ENCODE data around the gene ZBTB7C.

Gene ZBTB7C

DNA sequence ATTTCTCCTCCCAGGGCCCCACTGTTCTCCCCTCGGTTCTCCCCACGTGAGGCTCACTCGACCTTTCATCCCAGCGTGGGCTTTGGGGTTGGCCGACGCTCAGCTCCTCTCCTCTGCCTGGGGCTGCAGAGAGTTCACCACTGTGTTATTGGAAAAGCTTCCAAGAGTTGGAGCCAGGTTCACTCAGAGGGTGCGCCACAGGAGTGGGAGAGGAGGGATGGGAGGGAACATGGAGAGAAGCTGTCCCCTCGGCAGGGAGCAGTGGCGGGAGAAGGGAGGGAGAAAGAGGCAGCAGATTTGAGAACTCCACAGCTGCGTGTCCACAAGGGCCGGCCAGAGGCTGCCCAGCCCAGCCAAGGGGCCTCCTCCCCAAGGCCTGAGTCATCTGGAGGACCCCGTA is 281.6 kb downstream of the ZBTB7C start:
- Histone ChIP-seq H3K36me3 (ENCODE audit: control insufficient read depth, insufficient read depth, low read length) (no peaks in the 10 kb centered on the region), H3K9me3 (ENCODE audit: control insufficient read depth, low read length) (no peaks in the 10 kb centered on the region), H3K27ac (ENCODE audit: low read depth, low read length, severe bottlenecking) (no peak overlapping the region), H3K4me1 (ENCODE audit: control insufficient read depth, insufficient read depth, low read length, poor library complexity, severe bottlenecking) (no peaks in the 10 kb centered on the region), H3K4me3 (ENCODE audit: extremely low read depth, insufficient read depth, low read length, poor library complexity, severe bottlenecking) (no peak overlapping the region)
- WGBS, 2 experiments (ENCODE audit: insufficient coverage in 2 of 2): 90 to 96% methylated on average over 7 to 9 of the region's 12 CpGs

DNA sequence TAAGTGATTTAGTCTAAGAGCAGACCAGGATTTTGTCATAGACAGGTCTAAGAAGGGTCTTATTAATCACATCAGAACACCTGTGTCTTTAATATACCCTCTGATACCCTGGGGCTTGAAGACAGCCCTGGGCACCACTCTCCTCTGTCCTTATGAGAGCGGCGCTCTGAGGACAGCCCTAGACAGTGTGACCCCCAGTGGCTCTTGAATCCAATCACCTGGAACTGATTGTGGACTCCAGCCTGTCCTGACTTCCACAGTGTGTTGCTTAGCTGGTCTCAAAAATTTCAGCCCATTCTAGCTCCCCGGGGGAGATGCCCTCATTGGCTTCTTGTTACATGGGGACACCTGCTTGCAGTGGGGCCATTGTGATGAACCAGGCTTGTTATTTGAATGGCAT is 282.9 kb downstream of the ZBTB7C start:
- Histone ChIP-seq H3K4me3 (ENCODE audit: extremely low read depth, insufficient read depth, low read length, poor library complexity, severe bottlenecking) (no peak overlapping the region), H3K36me3 (ENCODE audit: control insufficient read depth, insufficient read depth, low read length) (no peaks in the 10 kb centered on the region), H3K4me1 (ENCODE audit: control insufficient read depth, insufficient read depth, low read length, poor library complexity, severe bottlenecking) (no peaks in the 10 kb centered on the region), H3K27ac (ENCODE audit: low read depth, low read length, severe bottlenecking) (no peak overlapping the region), H3K9me3 (ENCODE audit: control insufficient read depth, low read length) (no peaks in the 10 kb centered on the region)
- WGBS, 2 experiments (ENCODE audit: insufficient coverage in 2 of 2): 78 to 86% methylated on average over 2 to 3 of the region's 3 CpGs

DNA sequence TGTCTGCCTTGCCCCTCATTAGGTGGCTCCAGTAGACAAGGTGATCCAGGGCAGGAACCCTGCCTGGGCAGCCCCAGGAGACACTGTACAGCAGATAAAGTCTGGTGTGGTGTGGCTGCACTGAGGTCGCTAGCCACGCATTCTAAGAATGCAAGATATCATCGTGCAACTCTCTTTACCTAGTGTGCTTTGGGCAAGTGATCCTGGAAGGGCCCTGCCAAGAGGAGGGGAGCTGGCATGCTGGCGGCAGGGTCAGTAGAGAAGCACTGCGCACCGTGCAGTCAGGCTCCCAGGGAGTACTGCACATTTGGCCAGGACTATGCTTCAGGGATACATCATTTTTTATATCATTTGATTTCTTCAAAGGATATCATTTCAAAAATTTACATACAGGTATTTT is 283.5 kb downstream of the ZBTB7C start:
- no peak overlapping the region for H3K4me3 ChIP-seq (ENCODE audit: extremely low read depth, insufficient read depth, low read length, poor library complexity, severe bottlenecking)
- 68 to 82% methylated on average over 3 of the region's 6 CpGs for WGBS, 2 experiments (ENCODE audit: insufficient coverage in 2 of 2)
- H3K9me3 ChIP-seq (ENCODE audit: control insufficient read depth, low read length): no peaks in the 10 kb centered on the region
- H3K4me1 ChIP-seq (ENCODE audit: control insufficient read depth, insufficient read depth, low read length, poor library complexity, severe bottlenecking): no peaks in the 10 kb centered on the region
- no peak overlapping the region for H3K27ac ChIP-seq (ENCODE audit: low read depth, low read length, severe bottlenecking)
- no peaks in the 10 kb centered on the region for H3K36me3 ChIP-seq (ENCODE audit: control insufficient read depth, insufficient read depth, low read length)

DNA sequence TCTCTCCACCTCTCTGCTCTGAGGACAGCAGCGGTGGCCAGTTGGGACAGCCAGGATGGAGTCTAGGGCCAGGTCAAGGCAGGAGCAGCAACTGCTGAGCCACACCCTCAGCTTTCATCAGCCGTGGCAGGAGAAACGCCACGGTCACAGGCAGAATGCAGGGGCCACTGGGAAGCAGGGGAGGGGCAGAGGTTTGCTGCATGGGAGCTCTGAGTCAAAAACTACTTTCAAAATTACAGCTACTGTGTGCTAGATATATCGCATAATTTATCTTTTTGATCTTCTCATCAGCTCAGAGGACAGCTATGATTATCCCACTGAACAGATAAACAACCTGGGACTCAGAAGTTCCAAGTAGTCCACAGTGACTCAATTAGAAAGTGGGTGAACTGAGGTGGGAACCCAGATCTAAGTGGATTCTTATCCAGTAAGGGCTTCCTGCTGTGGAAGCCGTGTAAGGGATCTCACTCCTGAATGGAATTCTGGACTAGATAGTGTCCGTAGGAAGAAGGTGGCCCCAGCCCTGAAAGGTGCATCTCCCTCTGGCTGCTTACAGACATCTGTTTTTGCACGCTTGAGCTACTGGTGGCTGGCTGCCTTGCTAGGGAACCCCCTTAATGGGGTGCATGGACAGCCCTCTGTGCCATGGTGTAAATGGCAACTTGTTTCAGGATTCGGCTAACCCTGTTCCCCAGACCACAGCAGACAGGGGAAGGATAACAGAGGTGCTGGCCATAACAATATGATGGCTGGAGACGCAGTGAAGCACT is 284.1 kb downstream of the ZBTB7C start:
- WGBS, 2 experiments (ENCODE audit: insufficient coverage in 2 of 2): 89 to 94% methylated on average over 5 to 6 of the region's 10 CpGs
- Histone ChIP-seq H3K9me3 (ENCODE audit: control insufficient read depth, low read length) (no peaks in the 10 kb centered on the region), H3K36me3 (ENCODE audit: control insufficient read depth, insufficient read depth, low read length) (no peaks in the 10 kb centered on the region), H3K4me1 (ENCODE audit: control insufficient read depth, insufficient read depth, low read length, poor library complexity, severe bottlenecking) (no peaks in the 10 kb centered on the region), H3K4me3 (ENCODE audit: extremely low read depth, insufficient read depth, low read length, poor library complexity, severe bottlenecking) (no peak overlapping the region), H3K27ac (ENCODE audit: low read depth, low read length, severe bottlenecking) (no peak overlapping the region)

DNA sequence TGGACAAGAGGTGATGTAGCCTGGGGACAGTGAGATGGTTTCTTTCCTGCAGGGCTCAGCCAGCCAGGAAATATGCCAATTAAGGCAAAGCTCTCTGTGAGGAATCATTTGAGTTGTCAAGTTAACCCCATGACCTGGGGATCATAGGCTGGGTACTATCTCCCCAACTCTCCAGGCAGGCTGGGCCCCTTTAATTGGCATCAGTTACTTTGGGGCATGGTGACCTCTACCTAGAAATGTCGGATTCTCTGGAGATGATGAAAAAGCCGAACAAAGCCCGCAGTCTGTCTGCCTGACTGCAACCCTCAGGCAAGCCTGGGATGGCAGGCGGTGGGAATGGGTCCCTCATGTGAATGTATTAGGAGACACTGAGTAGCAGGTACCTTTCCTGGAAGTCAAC is 285.2 kb downstream of the ZBTB7C start:
- no peak overlapping the region for H3K27ac ChIP-seq (ENCODE audit: low read depth, low read length, severe bottlenecking)
- H3K36me3 ChIP-seq (ENCODE audit: control insufficient read depth, insufficient read depth, low read length): no peaks in the 10 kb centered on the region
- WGBS, 2 experiments (ENCODE audit: insufficient coverage in 2 of 2): 71 to 80% methylated on average over 4 of the region's 4 CpGs
- no peaks in the 10 kb centered on the region for H3K4me1 ChIP-seq (ENCODE audit: control insufficient read depth, insufficient read depth, low read length, poor library complexity, severe bottlenecking)
- H3K9me3 ChIP-seq (ENCODE audit: control insufficient read depth, low read length): no peaks in the 10 kb centered on the region
- H3K4me3 ChIP-seq (ENCODE audit: extremely low read depth, insufficient read depth, low read length, poor library complexity, severe bottlenecking): no peak overlapping the region

DNA sequence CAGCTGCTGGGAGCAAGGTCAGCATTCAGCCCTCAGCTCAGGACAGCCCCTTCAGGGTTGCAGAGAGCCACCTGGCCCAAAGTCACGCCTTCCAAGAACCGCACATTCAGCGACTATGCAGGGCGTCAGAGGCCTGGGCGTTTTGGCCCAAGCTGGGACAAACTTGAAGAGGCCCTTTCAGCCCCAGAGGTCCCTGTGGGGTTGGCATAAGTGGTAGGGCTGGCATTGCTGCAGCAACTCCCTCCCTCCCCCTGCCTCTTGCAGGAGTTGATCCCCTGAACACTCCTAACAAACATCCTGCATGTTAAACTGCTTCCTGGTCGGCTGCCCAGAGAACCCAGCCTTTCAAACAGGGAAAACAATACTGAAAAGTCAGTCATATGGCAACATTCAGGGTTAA is 285.9 kb downstream of the ZBTB7C start:
- Histone ChIP-seq H3K4me3 (ENCODE audit: extremely low read depth, insufficient read depth, low read length, poor library complexity, severe bottlenecking) (no peak overlapping the region), H3K36me3 (ENCODE audit: control insufficient read depth, insufficient read depth, low read length) (no peaks in the 10 kb centered on the region), H3K9me3 (ENCODE audit: control insufficient read depth, low read length) (no peaks in the 10 kb centered on the region), H3K4me1 (ENCODE audit: control insufficient read depth, insufficient read depth, low read length, poor library complexity, severe bottlenecking) (no peaks in the 10 kb centered on the region), H3K27ac (ENCODE audit: low read depth, low read length, severe bottlenecking) (no peak overlapping the region)
- WGBS, 2 experiments (ENCODE audit: insufficient coverage in 2 of 2): 82 to 86% methylated on average over 4 to 6 of the region's 6 CpGs

DNA sequence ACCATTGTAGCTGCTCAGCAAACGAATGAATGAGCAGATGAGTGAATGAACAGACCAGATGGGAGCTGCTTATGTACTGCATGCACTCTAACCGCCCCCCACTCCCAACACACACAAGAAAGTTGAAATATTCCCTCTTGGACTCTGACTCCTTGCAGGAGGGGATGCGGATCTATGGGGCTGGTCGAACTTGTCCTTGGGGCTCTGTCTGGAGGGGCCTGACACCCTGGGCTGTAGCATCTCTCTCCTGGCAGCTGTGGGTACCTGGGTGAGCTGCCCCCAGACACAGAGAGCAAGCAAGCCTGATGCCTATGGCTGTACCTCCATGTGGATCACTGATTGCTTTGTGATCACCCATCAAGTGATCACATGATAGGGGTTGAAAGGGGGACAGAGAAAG is 286.4 kb downstream of the ZBTB7C start:
- Histone ChIP-seq H3K4me1 (ENCODE audit: control insufficient read depth, insufficient read depth, low read length, poor library complexity, severe bottlenecking) (no peaks in the 10 kb centered on the region), H3K9me3 (ENCODE audit: control insufficient read depth, low read length) (no peaks in the 10 kb centered on the region), H3K36me3 (ENCODE audit: control insufficient read depth, insufficient read depth, low read length) (no peaks in the 10 kb centered on the region), H3K4me3 (ENCODE audit: extremely low read depth, insufficient read depth, low read length, poor library complexity, severe bottlenecking) (no peak overlapping the region), H3K27ac (ENCODE audit: low read depth, low read length, severe bottlenecking) (no peak overlapping the region)
- WGBS, 2 experiments (ENCODE audit: insufficient coverage in 2 of 2): 95 to 100% methylated on average over 1 to 3 of the region's 4 CpGs

DNA sequence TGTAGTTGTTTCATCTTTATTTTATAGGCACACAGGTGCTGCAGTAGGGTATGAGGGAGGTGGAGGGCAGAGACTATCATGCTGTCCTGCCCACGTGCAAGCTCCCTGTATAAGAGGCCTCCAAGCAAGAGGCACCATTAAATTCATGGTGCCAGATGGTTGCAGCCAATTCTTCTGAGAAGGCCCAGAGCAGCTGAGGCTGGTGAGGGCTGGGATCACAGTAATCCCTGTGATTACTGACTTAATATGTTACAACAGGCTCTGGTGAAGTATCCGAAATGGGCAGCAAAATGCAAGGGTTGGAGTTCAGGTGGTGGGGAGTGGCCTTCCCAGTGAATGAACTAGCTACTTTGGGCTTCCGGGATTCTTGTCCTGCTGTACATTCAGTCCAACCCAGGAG is 286.8 kb downstream of the ZBTB7C start:
- Histone ChIP-seq H3K4me3 (ENCODE audit: extremely low read depth, insufficient read depth, low read length, poor library complexity, severe bottlenecking) (no peak overlapping the region), H3K9me3 (ENCODE audit: control insufficient read depth, low read length) (no peaks in the 10 kb centered on the region), H3K36me3 (ENCODE audit: control insufficient read depth, insufficient read depth, low read length) (no peaks in the 10 kb centered on the region), H3K27ac (ENCODE audit: low read depth, low read length, severe bottlenecking) (no peak overlapping the region), H3K4me1 (ENCODE audit: control insufficient read depth, insufficient read depth, low read length, poor library complexity, severe bottlenecking) (no peaks in the 10 kb centered on the region)
- WGBS, 2 experiments (ENCODE audit: insufficient coverage in 2 of 2): 93 to 100% methylated on average over 2 of the region's 3 CpGs

DNA sequence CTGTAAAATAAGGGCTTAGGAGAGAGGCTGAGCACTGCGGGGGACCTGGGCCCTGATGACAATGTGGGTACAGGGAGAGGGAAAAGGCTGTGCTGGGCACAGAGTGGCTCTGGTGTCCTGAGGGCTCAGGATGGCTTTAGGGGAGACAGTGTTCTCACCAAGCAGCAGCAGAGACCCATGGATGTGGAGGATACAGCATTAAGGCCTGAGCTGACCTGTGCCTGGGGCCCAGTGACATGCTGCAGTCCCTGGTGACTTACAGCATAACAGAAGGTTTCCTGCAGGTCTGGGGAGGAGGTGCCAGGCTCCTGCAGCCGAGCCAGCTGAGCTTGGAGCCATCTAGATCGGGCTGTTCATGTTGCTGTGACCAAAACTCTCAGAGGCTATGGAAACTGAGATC is 287.4 kb downstream of the ZBTB7C start:
- H3K9me3 ChIP-seq (ENCODE audit: control insufficient read depth, low read length): no peaks in the 10 kb centered on the region
- no peaks in the 10 kb centered on the region for H3K36me3 ChIP-seq (ENCODE audit: control insufficient read depth, insufficient read depth, low read length)
- no peak overlapping the region for H3K27ac ChIP-seq (ENCODE audit: low read depth, low read length, severe bottlenecking)
- H3K4me3 ChIP-seq (ENCODE audit: extremely low read depth, insufficient read depth, low read length, poor library complexity, severe bottlenecking): no peak overlapping the region
- no peaks in the 10 kb centered on the region for H3K4me1 ChIP-seq (ENCODE audit: control insufficient read depth, insufficient read depth, low read length, poor library complexity, severe bottlenecking)
- WGBS, 2 experiments (ENCODE audit: insufficient coverage in 2 of 2): 60 to 62% methylated on average over 3 of the region's 3 CpGs

DNA sequence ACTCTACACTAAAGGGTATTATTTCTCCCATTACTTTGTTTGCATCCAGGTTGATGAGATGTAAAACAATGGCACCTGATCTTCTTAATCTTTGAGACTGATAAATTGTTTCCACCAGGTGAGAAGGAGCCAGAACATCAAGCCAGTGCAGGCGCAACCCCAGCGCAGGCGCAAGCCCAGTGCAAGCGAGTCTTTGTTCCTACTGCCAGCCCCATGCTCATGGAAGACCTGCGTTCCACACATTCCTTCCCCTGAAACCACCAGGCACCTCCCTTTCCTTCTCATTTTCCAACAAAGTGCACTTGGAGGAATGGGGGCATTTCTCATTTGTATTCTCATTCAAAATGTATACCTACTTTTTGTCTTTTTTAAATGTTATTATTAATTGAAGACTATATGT is 290.0 kb downstream of the ZBTB7C start:
- WGBS, 2 experiments (ENCODE audit: insufficient coverage in 2 of 2): 92 to 96% methylated on average over 3 to 4 of the region's 5 CpGs
- H3K9me3 ChIP-seq (ENCODE audit: control insufficient read depth, low read length): no peaks in the 10 kb centered on the region
- H3K27ac ChIP-seq (ENCODE audit: low read depth, low read length, severe bottlenecking): no peak overlapping the region
- H3K4me3 ChIP-seq (ENCODE audit: extremely low read depth, insufficient read depth, low read length, poor library complexity, severe bottlenecking): no peak overlapping the region
- H3K36me3 ChIP-seq (ENCODE audit: control insufficient read depth, insufficient read depth, low read length): no peaks in the 10 kb centered on the region
- H3K4me1 ChIP-seq (ENCODE audit: control insufficient read depth, insufficient read depth, low read length, poor library complexity, severe bottlenecking): no peaks in the 10 kb centered on the region

DNA sequence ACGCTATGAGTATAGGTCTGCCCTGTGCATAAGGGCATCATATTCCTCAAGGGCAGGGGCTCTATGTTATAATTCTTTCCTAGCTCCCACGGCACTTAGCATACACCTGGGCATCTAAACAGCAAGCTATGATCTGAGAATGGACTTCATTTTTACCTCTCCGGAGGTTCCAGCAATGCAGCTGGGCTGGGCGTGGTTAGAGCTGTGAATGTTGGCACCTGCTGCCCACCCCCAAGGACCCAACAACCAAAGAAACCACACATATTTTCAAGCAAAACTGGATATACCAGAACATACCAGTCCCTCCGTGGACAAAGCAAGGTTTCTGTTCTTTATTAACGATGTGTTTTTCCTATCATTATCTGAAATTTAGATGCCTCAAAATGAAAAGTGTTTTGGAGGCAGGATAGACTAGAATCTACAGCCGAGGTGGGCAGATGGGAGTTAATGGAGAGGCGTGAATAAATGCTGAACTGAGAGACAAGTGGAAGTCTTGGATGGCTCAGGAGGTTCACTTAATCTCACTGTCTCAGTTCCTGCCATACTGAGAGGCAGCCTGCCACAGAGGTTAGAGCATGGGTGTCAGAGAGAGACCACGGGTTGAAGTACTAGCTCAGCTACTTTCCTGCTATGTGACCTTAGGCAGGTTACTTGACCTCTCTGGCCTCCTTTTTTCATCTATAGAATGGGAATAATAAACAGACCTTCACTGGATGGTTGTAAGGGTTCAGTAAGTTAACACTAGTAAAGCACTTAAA is 292.1 kb downstream of the ZBTB7C start:
- Histone ChIP-seq H3K9me3 (ENCODE audit: control insufficient read depth, low read length) (no peaks in the 10 kb centered on the region), H3K4me3 (ENCODE audit: extremely low read depth, insufficient read depth, low read length, poor library complexity, severe bottlenecking) (no peak overlapping the region), H3K4me1 (ENCODE audit: control insufficient read depth, insufficient read depth, low read length, poor library complexity, severe bottlenecking) (no peaks in the 10 kb centered on the region), H3K27ac (ENCODE audit: low read depth, low read length, severe bottlenecking) (no peak overlapping the region), H3K36me3 (ENCODE audit: control insufficient read depth, insufficient read depth, low read length) (no peaks in the 10 kb centered on the region)
- WGBS, 2 experiments (ENCODE audit: insufficient coverage in 2 of 2): 86 to 87% methylated on average over 6 of the region's 9 CpGs

Measured in mesodermal cell (in vitro differentiated cells).